Fibroblast of lung (primary cell): ENCODE data around the gene LRRC36. TPM values are rescaled to one million over a fixed set of nuclear protein-coding genes. Genes with fewer than 3 reads are reported as not detected.

Source experiments
- DNase-seq, 2 donors: peaks; one replicate each; pipeline versions ENCODE4 v3.0.0 to v3.0.0-alpha.2; 2010; ENCODE audit warnings: low read depth in 2 of 2
- H2AFZ ChIP-seq: 2 replicates; pipeline ENCODE4 v1.5.1; 2012; ENCODE audit warnings: low read length, control low read depth, inconsistent platforms
- H3K27ac ChIP-seq: 2 replicates; pipeline ENCODE4 v1.5.1; 2011; ENCODE audit warnings: low read length, control low read depth; ENCODE audit not compliant: insufficient read depth
- H3K27me3 ChIP-seq: 2 replicates; pipeline ENCODE4 v1.5.1; 2011; ENCODE audit warnings: mild to moderate bottlenecking, low read length; ENCODE audit not compliant: control insufficient read depth, insufficient read depth
- H3K36me3 ChIP-seq: 2 replicates; pipeline ENCODE4 v1.5.1; 2011; ENCODE audit warnings: low read length; ENCODE audit not compliant: control insufficient read depth, insufficient read depth
- H3K4me1 ChIP-seq: 2 replicates; pipeline ENCODE4 v1.5.1; 2011; ENCODE audit warnings: low read length; ENCODE audit not compliant: control insufficient read depth, insufficient read depth; ENCODE audit errors: extremely low read depth
- H3K4me2 ChIP-seq: 2 replicates; pipeline ENCODE4 v1.5.1; 2011; ENCODE audit warnings: low read length, control low read depth; ENCODE audit not compliant: insufficient read depth; ENCODE audit errors: extremely low read depth
- H3K4me3 ChIP-seq, 4 experiments: fragments of 200-600 bp in 1 of 4; sonication (generic) in 1 of 4; replicated peaks in 1 of 4; 2 replicates each; pipeline ENCODE4 v1.5.1; 2011 to 2016; ENCODE audit warnings: low read length in 4 of 4, low read depth in 3 of 4, mild to moderate bottlenecking in 3 of 4, control low read depth in 2 of 4, inconsistent platforms in 1 of 4, mixed read lengths in 1 of 4; ENCODE audit not compliant: insufficient read depth in 1 of 4; ENCODE audit errors: control extremely low read depth in 1 of 4
- H3K79me2 ChIP-seq: 2 replicates; pipeline ENCODE4 v1.5.1; 2012; ENCODE audit warnings: mild to moderate bottlenecking, low read length, inconsistent platforms; ENCODE audit not compliant: control insufficient read depth, insufficient read depth
- H3K9ac ChIP-seq: 2 replicates; pipeline ENCODE4 v1.5.1; 2011; ENCODE audit warnings: mild to moderate bottlenecking, low read length, control low read depth; ENCODE audit not compliant: insufficient read depth
- H3K9me3 ChIP-seq: 2 replicates; pipeline ENCODE4 v1.5.1; 2012; ENCODE audit warnings: low read depth, low read length; ENCODE audit not compliant: control insufficient read depth, insufficient read depth
- H4K20me1 ChIP-seq: 2 replicates; pipeline ENCODE4 v1.5.1; 2011; ENCODE audit warnings: low read length; ENCODE audit not compliant: control insufficient read depth, insufficient read depth; ENCODE audit errors: extremely low read depth
- CTCF ChIP-seq, 2 donors: IDR thresholded peaks in 1 of 2; conservative IDR thresholded peaks in 1 of 2; 1 replicate in 1 of 2; 2 replicates in 1 of 2; pipeline ENCODE4 v1.5.1; 2011 to 2012; ENCODE audit warnings: low read length in 2 of 2, control low read depth in 1 of 2, inconsistent platforms in 1 of 2, low read depth in 1 of 2, mild to moderate bottlenecking in 1 of 2
- EZH2 ChIP-seq: IDR thresholded peaks from 2 replicates; pipeline ENCODE4 v1.5.1; 2012; ENCODE audit warnings: low read length, control low read depth, mild to moderate bottlenecking; ENCODE audit errors: missing control alignments
- polyA plus RNA-seq, 2 donors: library from polyadenylated mRNA; depleted of rRNA in 1 of 2; stranded (reverse) in 1 of 2; unstranded in 1 of 2; fragments of >200 nt; gene quantifications; 2 replicates each; pipeline ENCODE4 v1.2.1, GENCODE V29; 2011 to 2012; ENCODE audit warnings: missing spikeins in 1 of 2
- total RNA-seq: library from RNA; depleted of rRNA; stranded (reverse); fragments of >200 nt; gene quantifications from 2 replicates; pipeline ENCODE4 v1.2.1, GENCODE V29; 2014

LRRC36 gene
- total and polyA plus RNA-seq, 2 donors (not counting 1 experiment from before 2014, with no cell fraction given) = 0.06 to 0.66 TPM

DNA sequence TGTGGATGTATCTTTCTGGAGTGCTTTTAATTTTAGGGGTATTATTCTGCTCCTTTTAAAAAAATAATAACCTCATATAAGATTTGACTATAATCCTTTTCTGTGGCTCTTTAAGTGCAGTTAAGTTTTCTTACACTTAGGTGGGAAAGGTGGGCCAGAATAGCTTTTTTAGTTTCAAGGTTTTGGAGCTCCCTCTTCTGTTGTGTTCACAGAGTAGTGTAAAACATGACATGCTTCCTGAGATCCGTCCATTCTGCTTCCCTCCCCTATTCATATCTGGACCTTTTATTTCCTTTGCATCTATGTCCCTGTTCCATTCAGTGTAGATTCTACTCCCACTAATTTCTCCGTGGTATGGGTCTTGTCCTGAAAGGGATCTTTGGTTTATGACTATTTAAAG, 12.8 kb downstream of the LRRC36 start:
- peak; percentile 36 to 61 for DNase-seq
- Histone ChIP-seq H3K4me2 (no peak overlapping the region), H3K4me1 (no peaks in the 10 kb centered on the region), H4K20me1 (no peaks in the 10 kb centered on the region), H3K27me3 (no peaks in the 10 kb centered on the region), H3K27ac (no peak overlapping the region), H2AFZ (no peak overlapping the region), H3K4me3 (no peak overlapping the region), H3K9me3 (no peaks in the 10 kb centered on the region), H3K9ac (no peak overlapping the region), H3K36me3 (no peaks in the 10 kb centered on the region), H3K79me2 (no peaks in the 10 kb centered on the region)
- TF ChIP-seq EZH2 (no peak), CTCF (conservative IDR thresholded peaks at IDR 0.05 in 1 of 2, IDR thresholded peaks at IDR 0.05 in 1 of 2; ENCODE audit: low read depth in 1 of 2, low read length in 2 of 2) (peak; percentile 39 to 43)

DNA sequence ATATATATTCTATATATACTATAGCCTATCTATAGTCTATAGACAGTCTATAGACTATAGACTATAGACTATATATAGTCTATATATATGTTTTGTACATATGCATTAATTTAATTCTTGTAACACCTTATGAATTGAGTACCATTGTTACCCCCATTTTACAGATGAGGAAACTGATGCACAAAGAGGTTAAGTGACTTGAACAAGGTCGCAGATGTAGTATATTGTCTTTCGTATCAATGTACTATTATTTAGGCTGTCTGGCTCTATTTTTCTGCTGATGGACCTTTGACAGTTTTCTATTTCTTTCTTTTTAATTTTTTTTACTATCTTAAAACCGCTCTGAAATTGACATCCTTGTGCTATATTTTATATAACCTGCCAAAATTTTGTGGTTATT, 14.6 kb downstream of the LRRC36 start:
- no peak overlapping the region for H3K9ac ChIP-seq
- H2AFZ ChIP-seq = no peak overlapping the region
- H4K20me1 ChIP-seq = no peaks in the 10 kb centered on the region
- H3K36me3 ChIP-seq = no peaks in the 10 kb centered on the region
- no peaks in the 10 kb centered on the region for H3K9me3 ChIP-seq
- no peaks in the 10 kb centered on the region for H3K79me2 ChIP-seq
- H3K27me3 ChIP-seq = no peaks in the 10 kb centered on the region
- H3K4me1 ChIP-seq = no peaks in the 10 kb centered on the region
- TF ChIP-seq CTCF (conservative IDR thresholded peaks at IDR 0.05 in 1 of 2, IDR thresholded peaks at IDR 0.05 in 1 of 2; ENCODE audit: low read depth in 1 of 2, low read length in 2 of 2) (no peak), EZH2 (no peak)
- no peak for DNase-seq
- H3K4me2 ChIP-seq = no peak overlapping the region
- no peak overlapping the region for H3K27ac ChIP-seq
- no peak overlapping the region for H3K4me3 ChIP-seq

- no peaks in the 10 kb centered on the region for H3K27me3 ChIP-seq
These were observed 16.0 kb downstream of the LRRC36 start for GRCh38 chr16:67342616-67343015.

More at GRCh38 chr16:67342616-67343015, 16.0 kb downstream of the LRRC36 start:
- H4K20me1 ChIP-seq = no peaks in the 10 kb centered on the region
- H3K27ac ChIP-seq = no peak overlapping the region
- TF ChIP-seq EZH2 = no peak
- TF ChIP-seq CTCF (conservative IDR thresholded peaks at IDR 0.05 in 1 of 2, IDR thresholded peaks at IDR 0.05 in 1 of 2; ENCODE audit: low read depth in 1 of 2, low read length in 2 of 2) = no peak
- H3K9ac ChIP-seq = no peak overlapping the region
- H3K79me2 ChIP-seq = no peaks in the 10 kb centered on the region
- H3K9me3 ChIP-seq = no peaks in the 10 kb centered on the region
- H3K36me3 ChIP-seq = no peaks in the 10 kb centered on the region
- H2AFZ ChIP-seq = no peak overlapping the region
- DNase-seq = no peak
- H3K4me2 ChIP-seq = no peak overlapping the region
- no peaks in the 10 kb centered on the region for H3K4me1 ChIP-seq
- H3K4me3 ChIP-seq = no peak overlapping the region
